Activated CD4-positive, alpha-beta T cell treated with anti-CD3 and anti-CD28 coated beads for 36 hours (primary cell): ENCODE data around the gene USP36. TPM values are rescaled to one million over a fixed set of nuclear protein-coding genes. Genes with fewer than 3 reads are reported as not detected.
A peak's percentile ranks its signal among the peaks of the same experiment; 100 is the strongest.

Experiments
- ATAC-seq: fragments of 200-7000 bp; cut with Tn5 transposase; one replicate; pipeline ENCODE4 v1.10.0; 2021; ENCODE audit warnings: mild to moderate bottlenecking, moderate library complexity
- CTCF ChIA-PET: fragments of 350-600 bp; sonication (Branson Sonifier 250); formaldehyde crosslinking; loops from one replicate; lab custom pipeline; 2021; ENCODE audit warnings: antibody characterized with exemption; lab: Charles Lee
- POLR2A ChIA-PET: fragments of 350-600 bp; sonication (Branson Sonifier 250); formaldehyde crosslinking; loops from one replicate; lab custom pipeline; 2021; ENCODE audit warnings: antibody characterized with exemption, inconsistent platforms; lab: Charles Lee
- DNase-seq: peaks from one replicate; pipeline ENCODE4 v3.0.0-alpha.2; 2020
- H3K27ac Mint-ChIP-seq: one replicate; pipeline ENCODE4 v1.8.0; 2021; ENCODE audit warnings: mixed read lengths
- H3K27me3 Mint-ChIP-seq: one replicate; pipeline ENCODE4 v1.8.0; 2021; ENCODE audit warnings: mixed read lengths
- H3K36me3 Mint-ChIP-seq: one replicate; pipeline ENCODE4 v1.8.0; 2021; ENCODE audit warnings: low read depth, mixed read lengths
- H3K4me1 Mint-ChIP-seq: one replicate; pipeline ENCODE4 v1.8.0; 2021; ENCODE audit warnings: mixed read lengths
- H3K4me3 Mint-ChIP-seq: one replicate; pipeline ENCODE4 v1.8.0; 2021; ENCODE audit warnings: mild to moderate bottlenecking, moderate library complexity, mixed read lengths
- H3K9me3 Mint-ChIP-seq: one replicate; pipeline ENCODE4 v1.8.0; 2021; ENCODE audit warnings: low read depth, mixed read lengths
- intact Hi-C, 2 experiments: fragments of 100-400 bp; cut with DNase I in 1 of 2; cut with micrococcal nuclease in 1 of 2; formaldehyde crosslinking; loops; one replicate each; pipeline versions ENCODE4 v1.14.2 to v1.15.1; 2022 to 2024; cut with DNase I, micrococcal nuclease
- total RNA-seq, 2 experiments: library from RNA; stranded (reverse); gene quantifications; one replicate each; pipeline ENCODE4 v1.2.3, GENCODE V29; 2021

USP36 gene
- total RNA-seq, 2 experiments from 2014 or later, result 90.1 to 92.5 TPM

GRCh38 chr17:78767806-78768205, 72.8 kb downstream of the USP36 start:
- peaks cover 19% of the 10 kb centered on the region for H3K36me3 Mint-ChIP-seq
- ChIA-PET CTCF (interaction anchor here (0.6 to 3.0 kb wide), 4 partner anchors 9 to 51 kb away, joined by 3 to 16 read pairs (median 4); no protein-coding TSS in a partner anchor), POLR2A (interaction anchor here (1.2 kb wide), 1 partner anchor 12 kb away, joined by 5 read pairs; no protein-coding TSS in a partner anchor)
- peaks cover 47% of the 10 kb centered on the region for H3K4me1 Mint-ChIP-seq
- intact Hi-C loops, result no loop called here
- no peak overlapping the region for H3K4me3 Mint-ChIP-seq
- H3K27me3 Mint-ChIP-seq, result no peaks in the 10 kb centered on the region
- DNase-seq (no peak), ATAC-seq (no peak)
- no peaks in the 10 kb centered on the region for H3K9me3 Mint-ChIP-seq
- H3K27ac Mint-ChIP-seq, result no peak overlapping the region

GRCh38 chr17:78766743-78767294, 73.8 kb downstream of the USP36 start:
- POLR2A ChIA-PET, result interaction anchor here (0.6 to 1.0 kb wide), 2 partner anchors 10 to 25 kb away, joined by 3 read pairs; no protein-coding TSS in a partner anchor
- Mint-ChIP-seq H3K4me3 (no peak overlapping the region), H3K4me1 (peaks cover 47% of the 10 kb centered on the region), H3K27me3 (no peaks in the 10 kb centered on the region), H3K36me3 (peaks cover 10% of the 10 kb centered on the region), H3K27ac (no peak overlapping the region), H3K9me3 (no peaks in the 10 kb centered on the region)
- ATAC-seq, result peak; percentile 12
- no peak for DNase-seq
- CTCF ChIA-PET, result interaction anchor here (1.3 to 3.0 kb wide), 5 partner anchors 8 to 59 kb away, joined by 3 to 16 read pairs (median 5); no protein-coding TSS in a partner anchor
- intact Hi-C loops, result no loop called here

GRCh38 chr17:78766225-78766624, 74.4 kb downstream of the USP36 start:
- CTCF ChIA-PET, result interaction anchor here (0.9 to 2.0 kb wide), 6 partner anchors 10 to 517 kb away, joined by 3 to 12 read pairs (median 4); no protein-coding TSS in a partner anchor
- no peaks in the 10 kb centered on the region for H3K9me3 Mint-ChIP-seq
- POLR2A ChIA-PET, result interaction anchor here (1.0 kb wide), 1 partner anchor 24 kb away, joined by 3 read pairs; no protein-coding TSS in a partner anchor
- peaks cover 8% of the 10 kb centered on the region for H3K36me3 Mint-ChIP-seq
- peaks cover 46% of the 10 kb centered on the region for H3K4me1 Mint-ChIP-seq
- no peaks in the 10 kb centered on the region for H3K27me3 Mint-ChIP-seq
- DNase-seq (no peak), ATAC-seq (no peak)
- no peak overlapping the region for H3K27ac Mint-ChIP-seq
- intact Hi-C loops, result no loop called here
- no peak overlapping the region for H3K4me3 Mint-ChIP-seq

GRCh38 chr17:78765821-78766220, 74.8 kb downstream of the USP36 start:
- DNase-seq (no peak), ATAC-seq (no peak)
- no peaks in the 10 kb centered on the region for H3K27me3 Mint-ChIP-seq
- peak overlapping the region; percentile 76 for H3K27ac Mint-ChIP-seq
- intact Hi-C loops, result no loop called here
- H3K4me3 Mint-ChIP-seq, result no peak overlapping the region
- H3K36me3 Mint-ChIP-seq, result peaks cover 8% of the 10 kb centered on the region
- ChIA-PET POLR2A (interaction anchor here (1.0 kb wide), 1 partner anchor 24 kb away, joined by 3 read pairs; no protein-coding TSS in a partner anchor), CTCF (interaction anchor here (0.9 to 2.0 kb wide), 5 partner anchors 14 to 517 kb away, joined by 3 to 12 read pairs (median 3); no protein-coding TSS in a partner anchor)
- H3K9me3 Mint-ChIP-seq, result no peaks in the 10 kb centered on the region
- H3K4me1 Mint-ChIP-seq, result peaks cover 47% of the 10 kb centered on the region

GRCh38 chr17:78764871-78765270, 75.7 kb downstream of the USP36 start:
- H3K27me3 Mint-ChIP-seq, result no peaks in the 10 kb centered on the region
- H3K4me1 Mint-ChIP-seq, result peaks cover 49% of the 10 kb centered on the region
- no peaks in the 10 kb centered on the region for H3K9me3 Mint-ChIP-seq
- ATAC-seq, result no peak
- CTCF ChIA-PET, result no interaction called here
- DNase-seq, result no peak
- H3K4me3 Mint-ChIP-seq, result peak overlapping the region; percentile 19
- intact Hi-C loops, result no loop called here
- H3K36me3 Mint-ChIP-seq, result peaks cover 7% of the 10 kb centered on the region
- H3K27ac Mint-ChIP-seq, result peak overlapping the region; percentile 89
- POLR2A ChIA-PET, result no interaction called here

- ChIA-PET POLR2A (interaction anchor here (1.0 kb wide), 1 partner anchor 16 kb away, joined by 4 read pairs; no protein-coding TSS in a partner anchor), CTCF (interaction anchor here (0.9 kb wide), 1 partner anchor 16 kb away, joined by 5 read pairs; no protein-coding TSS in a partner anchor)
- H3K9me3 Mint-ChIP-seq, result no peaks in the 10 kb centered on the region
- no peak for DNase-seq
- no peak overlapping the region for H3K4me3 Mint-ChIP-seq
- H3K36me3 Mint-ChIP-seq, result peaks cover 7% of the 10 kb centered on the region
- ATAC-seq, result no peak
- intact Hi-C loops, result no loop called here
- H3K4me1 Mint-ChIP-seq, result peaks cover 61% of the 10 kb centered on the region
- no peaks in the 10 kb centered on the region for H3K27me3 Mint-ChIP-seq
- peak overlapping the region; percentile 62 for H3K27ac Mint-ChIP-seq
Measured at GRCh38 chr17:78763561-78763960, 77.1 kb downstream of the USP36 start.

GRCh38 chr17:78761789-78762406, 78.7 kb downstream of the USP36 start:
- ChIA-PET CTCF (interaction anchor here (1.0 to 1.1 kb wide), 2 partner anchors 9 to 12 kb away, joined by 3 to 8 read pairs; no protein-coding TSS in a partner anchor), POLR2A (interaction anchor here (0.6 kb wide), 1 partner anchor 13 kb away, joined by 3 read pairs; no protein-coding TSS in a partner anchor)
- DNase-seq (no peak), ATAC-seq (peak; percentile 39)
- intact Hi-C loops, result no loop called here
- no peak overlapping the region for H3K4me3 Mint-ChIP-seq
- peak overlapping the region; percentile 91 for H3K27ac Mint-ChIP-seq
- H3K9me3 Mint-ChIP-seq, result no peaks in the 10 kb centered on the region
- no peaks in the 10 kb centered on the region for H3K27me3 Mint-ChIP-seq
- peaks cover 78% of the 10 kb centered on the region for H3K4me1 Mint-ChIP-seq
- H3K36me3 Mint-ChIP-seq, result peaks cover 11% of the 10 kb centered on the region

GRCh38 chr17:78759969-78760352, 80.7 kb downstream of the USP36 start:
- peaks cover 88% of the 10 kb centered on the region for H3K4me1 Mint-ChIP-seq
- ChIA-PET CTCF (interaction anchor here (1.0 to 3.8 kb wide), 6 partner anchors 8 to 18 kb away, joined by 4 to 27 read pairs (median 7); no protein-coding TSS in a partner anchor), POLR2A (interaction anchor here (1.0 to 1.9 kb wide), 5 partner anchors 9 to 13 kb away, joined by 3 to 18 read pairs (median 8); no protein-coding TSS in a partner anchor)
- H3K9me3 Mint-ChIP-seq, result no peaks in the 10 kb centered on the region
- peaks cover 16% of the 10 kb centered on the region for H3K36me3 Mint-ChIP-seq
- intact Hi-C loops, result loop anchor here (1.0 to 2.0 kb wide), 3 partner anchors 12 to 15 kb away; no protein-coding TSS in a partner anchor
- H3K27me3 Mint-ChIP-seq, result no peaks in the 10 kb centered on the region
- H3K4me3 Mint-ChIP-seq, result peak overlapping the region; percentile 60
- ATAC-seq (no peak), DNase-seq (no peak)
- H3K27ac Mint-ChIP-seq, result peak overlapping the region; percentile 99

GRCh38 chr17:78759203-78759968, 81.2 kb downstream of the USP36 start:
- DNase-seq, result peak; percentile 86
- peaks cover 85% of the 10 kb centered on the region for H3K4me1 Mint-ChIP-seq
- ChIA-PET POLR2A (interaction anchor here (0.6 to 1.9 kb wide), 7 partner anchors 9 to 27 kb away, joined by 3 to 18 read pairs (median 5); no protein-coding TSS in a partner anchor), CTCF (interaction anchor here (0.9 to 3.8 kb wide), 10 partner anchors 9 to 381 kb away, joined by 3 to 27 read pairs (median 4); no protein-coding TSS in a partner anchor)
- no peaks in the 10 kb centered on the region for H3K9me3 Mint-ChIP-seq
- H3K27ac Mint-ChIP-seq, result peak overlapping the region; percentile 99
- no peaks in the 10 kb centered on the region for H3K27me3 Mint-ChIP-seq
- ATAC-seq, result peak; percentile 65
- intact Hi-C loops, result loop anchor here (1.0 to 2.0 kb wide), 3 partner anchors 11 to 15 kb away; no protein-coding TSS in a partner anchor
- peaks cover 11% of the 10 kb centered on the region for H3K36me3 Mint-ChIP-seq
- peak overlapping the region; percentile 60 for H3K4me3 Mint-ChIP-seq

GRCh38 chr17:78753316-78754250, 87.0 kb downstream of the USP36 start:
- H3K36me3 Mint-ChIP-seq, result peaks cover 11% of the 10 kb centered on the region
- ATAC-seq (peak; percentile 48), DNase-seq (peak; percentile 58)
- H3K9me3 Mint-ChIP-seq, result no peaks in the 10 kb centered on the region
- H3K27me3 Mint-ChIP-seq, result no peaks in the 10 kb centered on the region
- peak overlapping the region; percentile 53 for H3K4me3 Mint-ChIP-seq
- intact Hi-C loops, result loop anchor here in 1 of 2 experiments (2.0 kb wide), 1 partner anchor 17 kb away; no protein-coding TSS in a partner anchor
- CTCF ChIA-PET, result no interaction called here
- POLR2A ChIA-PET, result no interaction called here
- peaks cover 94% of the 10 kb centered on the region for H3K4me1 Mint-ChIP-seq
- peak overlapping the region; percentile 92 for H3K27ac Mint-ChIP-seq
